DND-41 (cell line): ENCODE measurements around the gene CEP120.

Experiments
- EZH2 ChIP-seq: IDR thresholded peaks from 3 replicates; pipeline ENCODE4 v1.6.1; 2012; ENCODE audit warnings: borderline replicate concordance, low read depth, mild to moderate bottlenecking, moderate library complexity, low read length, inconsistent platforms; ENCODE audit not compliant: severe bottlenecking
- TF ChIP-seq, protein P1 (sequence below): IDR thresholded peaks from 2 replicates; pipeline ENCODE4 v1.5.1; 2012; ENCODE audit warnings: borderline replicate concordance, low read length, moderate library complexity, mild to moderate bottlenecking; ENCODE audit not compliant: poor library complexity, severe bottlenecking; ENCODE audit errors: extremely low read depth

DNA sequence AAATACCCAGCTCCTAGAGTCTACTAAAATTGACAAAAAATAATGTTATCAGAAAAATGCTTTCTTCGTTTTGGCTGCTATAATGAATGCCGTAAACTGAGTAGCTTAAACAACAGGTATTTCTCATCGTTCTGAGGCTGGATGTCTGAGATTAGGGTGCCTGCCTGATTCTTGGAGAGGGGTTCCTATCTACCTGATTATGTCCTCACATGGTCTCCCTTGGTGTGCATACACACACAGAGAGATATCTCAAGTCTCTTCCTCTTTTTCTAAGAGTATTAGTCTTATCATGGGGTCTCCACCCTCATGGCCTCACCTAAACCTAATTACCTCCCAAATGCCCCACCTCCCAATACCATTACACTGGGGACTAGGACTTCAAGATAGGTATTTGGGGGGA is 48.2 kb upstream of the CEP120 start:
- TF ChIP-seq, protein P1, sequence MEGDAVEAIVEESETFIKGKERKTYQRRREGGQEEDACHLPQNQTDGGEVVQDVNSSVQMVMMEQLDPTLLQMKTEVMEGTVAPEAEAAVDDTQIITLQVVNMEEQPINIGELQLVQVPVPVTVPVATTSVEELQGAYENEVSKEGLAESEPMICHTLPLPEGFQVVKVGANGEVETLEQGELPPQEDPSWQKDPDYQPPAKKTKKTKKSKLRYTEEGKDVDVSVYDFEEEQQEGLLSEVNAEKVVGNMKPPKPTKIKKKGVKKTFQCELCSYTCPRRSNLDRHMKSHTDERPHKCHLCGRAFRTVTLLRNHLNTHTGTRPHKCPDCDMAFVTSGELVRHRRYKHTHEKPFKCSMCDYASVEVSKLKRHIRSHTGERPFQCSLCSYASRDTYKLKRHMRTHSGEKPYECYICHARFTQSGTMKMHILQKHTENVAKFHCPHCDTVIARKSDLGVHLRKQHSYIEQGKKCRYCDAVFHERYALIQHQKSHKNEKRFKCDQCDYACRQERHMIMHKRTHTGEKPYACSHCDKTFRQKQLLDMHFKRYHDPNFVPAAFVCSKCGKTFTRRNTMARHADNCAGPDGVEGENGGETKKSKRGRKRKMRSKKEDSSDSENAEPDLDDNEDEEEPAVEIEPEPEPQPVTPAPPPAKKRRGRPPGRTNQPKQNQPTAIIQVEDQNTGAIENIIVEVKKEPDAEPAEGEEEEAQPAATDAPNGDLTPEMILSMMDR = no peak
- no peak for TF ChIP-seq EZH2
